ENCODE results near the gene OTUD5.

DNA sequence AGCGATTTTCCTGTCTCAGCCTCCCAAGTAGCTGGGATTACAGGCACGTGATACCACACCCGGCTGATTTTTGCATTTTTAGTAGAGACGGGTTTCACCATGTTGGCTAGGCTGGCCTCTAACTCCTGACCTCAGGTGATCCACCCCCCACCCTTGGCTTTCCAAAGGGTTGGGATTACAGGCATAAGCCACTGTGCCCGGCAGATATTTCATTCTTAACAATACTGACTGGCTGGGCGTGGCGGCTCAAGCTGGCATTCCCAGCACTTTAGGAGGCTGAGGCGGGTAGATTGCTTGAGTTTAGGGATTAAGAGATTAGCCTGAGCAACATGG is 58.4 kb downstream of the OTUD5 start:
- TF ChIP-seq EZH2 (IDR thresholded peaks at IDR 0.05; ENCODE audit: low read length, missing control alignments) = no peak
- no peak for TF ChIP-seq CTCF (conservative IDR thresholded peaks at IDR 0.05 in 1 of 2, IDR thresholded peaks at IDR 0.05 in 1 of 2; ENCODE audit: low read depth in 1 of 2, low read length in 2 of 2)
